Hepatocyte (in vitro differentiated cells): ENCODE data around the gene CTBP2. TPM values are rescaled to one million over a fixed set of nuclear protein-coding genes. Genes with fewer than 3 reads are reported as not detected.

ENCODE experiments used
- DNase-seq: peaks from one replicate; pipeline ENCODE4 v3.0.0-alpha.2; 2016; ENCODE audit warnings: low spot score
- H2AFZ ChIP-seq: fragments of 200-600 bp; sonication (generic); 2 replicates; pipeline ENCODE4 v1.6.0; 2016; ENCODE audit warnings: antibody characterized with exemption, mild to moderate bottlenecking
- H3K27ac ChIP-seq: fragments of 200-600 bp; sonication (generic); 2 replicates; pipeline ENCODE4 v1.5.1; 2016; ENCODE audit warnings: mild to moderate bottlenecking
- H3K27me3 ChIP-seq: fragments of 200-600 bp; sonication (generic); 2 replicates; pipeline ENCODE4 v1.6.1; 2016
- H3K36me3 ChIP-seq: fragments of 200-600 bp; sonication (generic); replicated peaks from 2 replicates; pipeline ENCODE4 v1.5.1; 2016; ENCODE audit warnings: low read depth; ENCODE audit not compliant: insufficient read depth
- H3K4me1 ChIP-seq: fragments of 200-600 bp; sonication (generic); 2 replicates; pipeline ENCODE4 v1.5.1; 2016; ENCODE audit warnings: mild to moderate bottlenecking, moderate library complexity; ENCODE audit not compliant: insufficient read depth
- H3K4me2 ChIP-seq: fragments of 200-600 bp; sonication (generic); 2 replicates; pipeline ENCODE4 v1.6.0; 2016
- H3K4me3 ChIP-seq: fragments of 200-600 bp; sonication (generic); 2 replicates; pipeline ENCODE4 v1.5.1; 2016; ENCODE audit warnings: mild to moderate bottlenecking
- H3K79me2 ChIP-seq: fragments of 200-600 bp; sonication (generic); 2 replicates; pipeline ENCODE4 v1.6.0; 2017; ENCODE audit warnings: mild to moderate bottlenecking
- H3K9me2 ChIP-seq: fragments of 200-600 bp; sonication (generic); replicated peaks from 2 replicates; pipeline ENCODE4 v1.6.0; 2017; ENCODE audit warnings: mild to moderate bottlenecking; ENCODE audit not compliant: insufficient read depth
- H3K9me3 ChIP-seq: fragments of 200-600 bp; sonication (generic); 2 replicates; pipeline ENCODE4 v1.5.1; 2016; ENCODE audit warnings: low read depth, mild to moderate bottlenecking
- H4K20me1 ChIP-seq: fragments of 200-600 bp; sonication (generic); 2 replicates; pipeline ENCODE4 v1.6.0; 2016; ENCODE audit warnings: mild to moderate bottlenecking; ENCODE audit not compliant: insufficient read depth, poor library complexity, severe bottlenecking
- EZH2 ChIP-seq: fragments of 200-600 bp; sonication (generic); IDR thresholded peaks from 2 replicates; pipeline ENCODE4 v1.6.1; 2016; ENCODE audit warnings: antibody characterized with exemption, mild to moderate bottlenecking, borderline replicate concordance
- EZH2phosphoT487 ChIP-seq: fragments of 200-600 bp; sonication (generic); IDR thresholded peaks from one replicate; pipeline ENCODE4 v1.6.1; 2018; ENCODE audit warnings: antibody characterized with exemption, mild to moderate bottlenecking, low read depth, moderate library complexity; ENCODE audit not compliant: unreplicated experiment, severe bottlenecking
- WGBS: methylation state at CpG from one replicate; pipeline ENCODE4 v1.1.6; 2016; ENCODE audit warnings: low lambda C conversion rate; ENCODE audit errors: missing lambda C conversion rate; 5-methylcytosine and 5-hydroxymethylcytosine counted together
- polyA plus RNA-seq: library from polyadenylated mRNA; unstranded; fragments of >200 nt; fragmentation: Nextera tagmentation; extraction: Ambion mirVana; gene quantifications from 2 replicates; pipeline ENCODE4 v1.2.1, GENCODE V29; 2016
- total RNA-seq: library from RNA; depleted of rRNA; stranded (reverse); fragments of >200 nt; gene quantifications from 2 replicates; pipeline ENCODE4 v1.2.3, GENCODE V29; 2014
- TF ChIP-seq, protein P1 (sequence below): fragments of 200-600 bp; sonication (generic); IDR thresholded peaks from 2 replicates; pipeline ENCODE4 v1.5.1; 2016; ENCODE audit warnings: antibody characterized with exemption, mild to moderate bottlenecking; ENCODE audit not compliant: poor library complexity

CTBP2 gene
- total and polyA plus RNA-seq, 2 experiments from 2014 or later, result 61.3 to 81.0 TPM

DNA sequence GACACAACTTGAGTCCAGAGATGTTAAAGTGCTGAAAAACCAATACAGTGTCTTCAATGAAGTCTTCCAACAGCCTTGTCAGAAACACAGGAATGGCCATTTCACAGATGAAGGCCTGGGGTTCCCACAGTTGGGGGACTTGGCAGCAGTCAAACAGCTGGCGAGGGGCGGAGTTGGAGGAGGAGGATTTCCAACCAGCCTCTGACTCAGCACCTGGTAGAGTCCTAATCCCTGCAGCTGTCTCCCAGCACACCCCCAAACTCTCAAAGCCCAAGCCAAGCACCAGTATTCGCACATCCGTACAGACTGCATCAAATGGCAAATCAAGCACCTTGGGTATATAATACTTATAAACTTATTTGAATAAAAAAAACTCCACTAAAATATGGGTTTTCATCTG is 28.0 kb downstream of the CTBP2 start:
- H4K20me1 ChIP-seq, result peaks cover 90% of the 10 kb centered on the region
- WGBS, result 97% methylated on average over 4 of the region's 4 CpGs

GRCh38 chr10:125130916-125131315 is 29.4 kb downstream of the CTBP2 start:
- Histone ChIP-seq H3K27ac (no peak overlapping the region), H3K27me3 (no peaks in the 10 kb centered on the region), H4K20me1 (peaks cover 89% of the 10 kb centered on the region), H3K4me1 (no peaks in the 10 kb centered on the region), H3K36me3 (no peaks in the 10 kb centered on the region), H3K9me3 (no peaks in the 10 kb centered on the region), H3K4me3 (no peak overlapping the region), H3K9me2 (no peaks in the 10 kb centered on the region), H3K79me2 (peaks cover 99% of the 10 kb centered on the region), H2AFZ (no peak overlapping the region), H3K4me2 (no peak overlapping the region)
- no peak for DNase-seq
- 92% methylated on average over 15 of the region's 15 CpGs for WGBS
- no peak for TF ChIP-seq EZH2phosphoT487
- TF ChIP-seq, protein P1, sequence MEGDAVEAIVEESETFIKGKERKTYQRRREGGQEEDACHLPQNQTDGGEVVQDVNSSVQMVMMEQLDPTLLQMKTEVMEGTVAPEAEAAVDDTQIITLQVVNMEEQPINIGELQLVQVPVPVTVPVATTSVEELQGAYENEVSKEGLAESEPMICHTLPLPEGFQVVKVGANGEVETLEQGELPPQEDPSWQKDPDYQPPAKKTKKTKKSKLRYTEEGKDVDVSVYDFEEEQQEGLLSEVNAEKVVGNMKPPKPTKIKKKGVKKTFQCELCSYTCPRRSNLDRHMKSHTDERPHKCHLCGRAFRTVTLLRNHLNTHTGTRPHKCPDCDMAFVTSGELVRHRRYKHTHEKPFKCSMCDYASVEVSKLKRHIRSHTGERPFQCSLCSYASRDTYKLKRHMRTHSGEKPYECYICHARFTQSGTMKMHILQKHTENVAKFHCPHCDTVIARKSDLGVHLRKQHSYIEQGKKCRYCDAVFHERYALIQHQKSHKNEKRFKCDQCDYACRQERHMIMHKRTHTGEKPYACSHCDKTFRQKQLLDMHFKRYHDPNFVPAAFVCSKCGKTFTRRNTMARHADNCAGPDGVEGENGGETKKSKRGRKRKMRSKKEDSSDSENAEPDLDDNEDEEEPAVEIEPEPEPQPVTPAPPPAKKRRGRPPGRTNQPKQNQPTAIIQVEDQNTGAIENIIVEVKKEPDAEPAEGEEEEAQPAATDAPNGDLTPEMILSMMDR, result no peak
- TF ChIP-seq EZH2, result no peak

More for the DNA sequence above, 28.0 kb downstream of the CTBP2 start:
- H3K79me2 ChIP-seq, result peaks cover 99% of the 10 kb centered on the region
- no peak overlapping the region for H3K4me3 ChIP-seq
- TF ChIP-seq, protein P1, result no peak
- no peak for TF ChIP-seq EZH2phosphoT487
- no peak for TF ChIP-seq EZH2
- H3K9me2 ChIP-seq, result no peaks in the 10 kb centered on the region
- no peak overlapping the region for H3K27ac ChIP-seq
- H3K4me2 ChIP-seq, result no peak overlapping the region
- DNase-seq, result no peak
- H2AFZ ChIP-seq, result no peak overlapping the region
- H3K27me3 ChIP-seq, result no peaks in the 10 kb centered on the region
- H3K4me1 ChIP-seq, result peaks cover 10% of the 10 kb centered on the region
- H3K36me3 ChIP-seq, result no peaks in the 10 kb centered on the region
- H3K9me3 ChIP-seq, result no peaks in the 10 kb centered on the region

DNA sequence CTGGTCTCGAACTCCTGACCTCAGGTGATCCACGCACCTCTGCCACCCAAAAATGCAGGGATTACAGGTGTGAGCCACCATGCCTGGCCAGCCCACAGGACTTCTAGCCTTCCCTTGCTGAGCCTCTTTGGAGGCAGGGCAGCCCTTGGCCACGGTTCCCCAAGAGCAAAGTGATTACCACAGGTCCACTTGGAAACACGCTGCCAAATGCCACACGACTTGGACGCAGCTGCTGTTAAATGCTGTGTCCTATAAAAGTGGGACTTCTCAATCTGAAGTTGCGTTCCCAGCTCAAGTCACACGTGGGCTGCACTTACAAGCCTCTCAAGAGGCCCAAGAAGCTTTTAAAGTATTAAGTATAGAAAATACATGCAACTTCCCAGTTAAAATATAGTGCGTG is 30.1 kb downstream of the CTBP2 start:
- no peak for DNase-seq
- TF ChIP-seq, protein P1, result no peak
- TF ChIP-seq EZH2phosphoT487, result no peak
- Histone ChIP-seq H3K9me2 (no peaks in the 10 kb centered on the region), H3K79me2 (peaks cover 99% of the 10 kb centered on the region), H4K20me1 (peaks cover 88% of the 10 kb centered on the region), H3K27ac (no peak overlapping the region), H3K27me3 (no peaks in the 10 kb centered on the region), H3K36me3 (no peaks in the 10 kb centered on the region), H3K4me3 (no peak overlapping the region), H3K9me3 (no peaks in the 10 kb centered on the region), H2AFZ (no peak overlapping the region), H3K4me2 (no peak overlapping the region), H3K4me1 (no peaks in the 10 kb centered on the region)
- WGBS, result 92% methylated on average over 9 of the region's 9 CpGs

DNA sequence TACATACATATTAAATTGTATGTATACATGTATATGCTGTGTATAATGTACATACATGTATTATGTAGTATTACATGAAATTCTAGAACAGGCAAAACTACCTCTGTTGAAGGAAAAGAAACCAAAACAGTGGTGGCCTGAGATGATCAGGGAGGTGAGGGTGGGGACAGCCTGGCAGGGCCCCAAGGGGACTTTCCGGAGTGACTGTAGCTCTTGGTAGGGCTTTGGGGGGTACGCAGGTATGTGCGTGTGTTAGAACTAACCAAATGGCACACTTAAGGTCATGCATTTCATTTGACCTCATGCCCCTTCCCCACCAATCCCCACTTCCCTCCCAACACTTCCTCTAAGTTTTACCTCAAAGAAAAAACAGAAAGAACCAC is 31.3 kb downstream of the CTBP2 start:
- H4K20me1 ChIP-seq, result peaks cover 90% of the 10 kb centered on the region
- no peak overlapping the region for H3K4me2 ChIP-seq
- H3K9me3 ChIP-seq, result no peaks in the 10 kb centered on the region
- H3K79me2 ChIP-seq, result peaks cover 100% of the 10 kb centered on the region
- no peak overlapping the region for H3K27ac ChIP-seq
- no peaks in the 10 kb centered on the region for H3K36me3 ChIP-seq
- no peaks in the 10 kb centered on the region for H3K9me2 ChIP-seq
- H3K27me3 ChIP-seq, result no peaks in the 10 kb centered on the region
- H2AFZ ChIP-seq, result no peak overlapping the region
- 88% methylated on average over 3 of the region's 3 CpGs for WGBS
- no peak overlapping the region for H3K4me3 ChIP-seq
- H3K4me1 ChIP-seq, result no peaks in the 10 kb centered on the region
- TF ChIP-seq, protein P1, result no peak
- TF ChIP-seq EZH2 (no peak), EZH2phosphoT487 (no peak)
- DNase-seq, result no peak
